Naive thymus-derived CD4-positive, alpha-beta T cell (primary cell): ENCODE measurements around the gene AADACL3. TPM values are rescaled to one million over a fixed set of nuclear protein-coding genes. Genes with fewer than 3 reads are reported as not detected.

Source experiments
- ATAC-seq: fragments of 150-1000 bp; cut with Tn5 transposase; 2 replicates; pipeline ENCODE4 v1.10.0; 2021; ENCODE audit warnings: mild to moderate bottlenecking, moderate library complexity
- CTCF ChIA-PET: fragments of 350-600 bp; sonication (Branson Sonifier 250); formaldehyde crosslinking; loops from one replicate; lab custom pipeline; 2021; ENCODE audit warnings: antibody characterized with exemption; lab: Charles Lee
- POLR2A ChIA-PET: fragments of 350-600 bp; sonication (Branson Sonifier 250); formaldehyde crosslinking; loops from one replicate; lab custom pipeline; 2021; ENCODE audit warnings: antibody characterized with exemption, inconsistent platforms; lab: Charles Lee
- DNase-seq, 9 donors: peaks; one replicate each; pipeline versions ENCODE4 v3.0.0 to v3.0.0-alpha.2; 2020 to 2022; ENCODE audit warnings: mixed read lengths in 1 of 9
- H3K27ac ChIP-seq: one replicate; pipeline ENCODE4 v1.7.0; 2013; ENCODE audit warnings: mild to moderate bottlenecking, low read depth, low read length, moderate library complexity
- H3K27me3 ChIP-seq, 2 donors: one replicate each; pipeline ENCODE4 v1.7.0; 2013; ENCODE audit warnings: low read length in 2 of 2, mild to moderate bottlenecking in 2 of 2, moderate library complexity in 2 of 2; ENCODE audit not compliant: control insufficient read depth in 2 of 2, insufficient read depth in 2 of 2
- H3K36me3 ChIP-seq, 3 experiments: 1 replicate in 2 of 3; 2 replicates in 1 of 3; pipeline ENCODE4 v1.7.0; 2013; ENCODE audit warnings: low read length in 3 of 3, mild to moderate bottlenecking in 3 of 3, moderate library complexity in 1 of 3; ENCODE audit not compliant: insufficient read depth in 3 of 3, control insufficient read depth in 2 of 3
- H3K4me1 ChIP-seq, 2 donors: one replicate each; pipeline ENCODE4 v1.7.0; 2013; ENCODE audit warnings: low read length in 2 of 2, mild to moderate bottlenecking in 2 of 2, moderate library complexity in 1 of 2; ENCODE audit not compliant: control insufficient read depth in 2 of 2, insufficient read depth in 2 of 2
- H3K4me3 ChIP-seq: 2 replicates; pipeline ENCODE4 v1.7.0; 2013; ENCODE audit warnings: mild to moderate bottlenecking, low read length
- H3K9me3 ChIP-seq, 3 experiments: 1 replicate in 2 of 3; 2 replicates in 1 of 3; pipeline ENCODE4 v1.7.0; 2013; ENCODE audit warnings: low read length in 3 of 3; ENCODE audit not compliant: control insufficient read depth in 2 of 3
- H3K27ac Mint-ChIP-seq, 9 donors: one replicate each; pipeline ENCODE4 v1.8.0; 2020 to 2022; ENCODE audit warnings: mixed read lengths in 9 of 9, mild to moderate bottlenecking in 8 of 9, moderate library complexity in 5 of 9, inconsistent platforms in 2 of 9
- H3K27me3 Mint-ChIP-seq, 5 donors: one replicate each; pipeline ENCODE4 v1.8.0; 2021 to 2022; ENCODE audit warnings: mixed read lengths in 5 of 5, mild to moderate bottlenecking in 1 of 5
- H3K36me3 Mint-ChIP-seq, 5 donors: one replicate each; pipeline ENCODE4 v1.8.0; 2020 to 2022; ENCODE audit warnings: mixed read lengths in 5 of 5, mild to moderate bottlenecking in 3 of 5, inconsistent platforms in 1 of 5
- H3K4me1 Mint-ChIP-seq, 7 donors: one replicate each; pipeline ENCODE4 v1.8.0; 2020 to 2022; ENCODE audit warnings: mixed read lengths in 7 of 7, mild to moderate bottlenecking in 3 of 7, inconsistent platforms in 1 of 7
- H3K4me3 Mint-ChIP-seq, 10 donors: one replicate each; pipeline ENCODE4 v1.8.0; 2020 to 2022; ENCODE audit warnings: mild to moderate bottlenecking in 10 of 10, mixed read lengths in 10 of 10, moderate library complexity in 6 of 10, inconsistent platforms in 2 of 10
- H3K9me3 Mint-ChIP-seq, 11 donors: one replicate each; pipeline ENCODE4 v1.8.0; 2020 to 2022; ENCODE audit warnings: mixed read lengths in 11 of 11, mild to moderate bottlenecking in 4 of 11, inconsistent platforms in 1 of 11, moderate library complexity in 1 of 11
- intact Hi-C, 2 donors: fragments of 100-400 bp; cut with micrococcal nuclease; formaldehyde crosslinking; loops; one replicate each; pipeline ENCODE4 v1.15.1; 2023
- polyA plus RNA-seq, 2 donors: library from polyadenylated mRNA; unstranded; fragments of 300-500 nt; fragmentation: Illumina TruSeq; gene quantifications; one replicate each; pipeline ENCODE4 v1.2.3, GENCODE V29; 2021
- total RNA-seq, 6 experiments: library from RNA in 5 of 6; stranded (reverse) in 5 of 6; gene quantifications; 1 replicate in 5 of 6; 2 replicates in 1 of 6; pipeline ENCODE4 v1.2.3 and lab custom pipeline; 2021 to 2026

AADACL3 gene
- total and polyA plus RNA-seq, 7 experiments from 2014 or later: not detected

DNA sequence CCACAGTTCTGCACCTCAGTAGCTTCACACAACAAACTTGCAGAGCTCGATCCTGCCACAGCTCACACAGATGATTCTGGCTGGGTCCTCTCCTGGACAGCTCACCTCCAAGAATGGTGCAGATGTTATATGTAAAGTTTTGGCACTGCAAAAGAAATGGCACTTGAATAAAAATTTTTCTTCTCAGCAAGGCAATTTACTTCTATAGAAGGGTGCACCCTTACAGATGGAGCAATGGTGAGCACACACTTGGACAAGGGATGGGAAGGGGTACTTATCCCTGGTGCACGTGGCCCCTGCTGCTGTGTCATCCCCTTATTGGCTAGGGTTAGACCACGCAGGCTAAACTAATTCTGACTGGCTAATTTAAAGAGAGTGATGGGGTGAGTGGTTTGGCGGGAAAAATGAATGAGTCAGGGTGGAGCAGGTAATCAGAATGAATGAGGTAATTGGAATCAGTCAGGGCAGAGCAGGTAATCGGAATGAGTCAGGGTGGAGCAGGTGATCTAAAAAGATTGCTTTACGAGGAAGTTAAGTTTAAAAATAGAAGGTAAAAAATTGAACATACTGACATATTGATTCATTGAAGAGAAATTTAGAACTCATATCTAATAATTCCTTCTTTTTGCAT lies 12.0 kb upstream of the AADACL3 start:
- H3K27me3 Mint-ChIP-seq: peaks cover 20 to 40% (median 25%) of the 10 kb centered on the region in 5 donors
- CTCF ChIA-PET: no interaction called here
- H3K36me3 ChIP-seq: no peaks in the 10 kb centered on the region

DNA sequence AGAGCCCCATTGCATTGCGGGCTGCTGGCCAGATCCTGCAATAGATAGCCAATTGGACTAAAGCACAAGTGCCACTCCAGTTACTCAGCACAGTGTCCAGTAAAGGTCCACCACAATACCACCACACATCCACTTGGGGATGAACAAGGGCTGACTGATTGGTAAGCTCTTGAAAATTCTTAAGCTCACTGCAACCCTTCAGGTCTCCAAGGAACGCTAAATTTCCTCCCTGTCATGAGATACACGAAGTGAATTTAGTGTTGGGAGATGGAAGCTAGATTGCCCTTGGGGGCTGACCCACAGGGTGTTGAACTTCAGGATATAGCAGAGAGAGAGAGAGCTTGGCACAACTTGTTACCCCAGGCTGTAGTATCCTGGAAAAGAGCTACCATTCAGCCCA lies 9.8 kb upstream of the AADACL3 start:
- Histone ChIP-seq H3K4me3 (no peak overlapping the region), H3K4me1 (no peaks in the 10 kb centered on the region), H3K9me3 (peaks cover 0 to 15% (median 0%) of the 10 kb centered on the region in 3 experiments), H3K27me3 (no peaks in the 10 kb centered on the region), H3K27ac (no peak overlapping the region), H3K36me3 (no peaks in the 10 kb centered on the region)
- ATAC-seq (no peak), DNase-seq (no peak)
- H3K27ac Mint-ChIP-seq: no peak overlapping the region
- no peak overlapping the region for H3K4me3 Mint-ChIP-seq
- H3K4me1 Mint-ChIP-seq: no peaks in the 10 kb centered on the region
- intact Hi-C loops: no loop called here
- POLR2A ChIA-PET: interaction anchor here (0.5 kb wide), 1 partner anchor 446 kb away, joined by 5 read pairs; no protein-coding TSS in a partner anchor
- peaks cover 0 to 17% (median 4%) of the 10 kb centered on the region in 5 donors for H3K36me3 Mint-ChIP-seq
- CTCF ChIA-PET: no interaction called here
- peaks cover 12 to 20% (median 14%) of the 10 kb centered on the region in 5 donors for H3K27me3 Mint-ChIP-seq
- peaks cover 3 to 35% (median 16%) of the 10 kb centered on the region in 11 donors for H3K9me3 Mint-ChIP-seq

More for the DNA sequence above, 12.0 kb upstream of the AADACL3 start:
- Mint-ChIP-seq H3K36me3 (peaks cover 0 to 20% (median 4%) of the 10 kb centered on the region in 5 donors), H3K4me3 (no peak overlapping the region), H3K27ac (no peak overlapping the region), H3K9me3 (peaks cover 3 to 37% (median 18%) of the 10 kb centered on the region in 11 donors), H3K4me1 (no peaks in the 10 kb centered on the region)
- POLR2A ChIA-PET: no interaction called here
- no peak for DNase-seq
- H3K9me3 ChIP-seq: peaks cover 0 to 15% (median 0%) of the 10 kb centered on the region in 3 experiments
- intact Hi-C loops: no loop called here
- H3K27ac ChIP-seq: no peak overlapping the region
- H3K4me1 ChIP-seq: no peaks in the 10 kb centered on the region
- no peak overlapping the region for H3K4me3 ChIP-seq
- ATAC-seq: no peak
- H3K27me3 ChIP-seq: no peaks in the 10 kb centered on the region

DNA sequence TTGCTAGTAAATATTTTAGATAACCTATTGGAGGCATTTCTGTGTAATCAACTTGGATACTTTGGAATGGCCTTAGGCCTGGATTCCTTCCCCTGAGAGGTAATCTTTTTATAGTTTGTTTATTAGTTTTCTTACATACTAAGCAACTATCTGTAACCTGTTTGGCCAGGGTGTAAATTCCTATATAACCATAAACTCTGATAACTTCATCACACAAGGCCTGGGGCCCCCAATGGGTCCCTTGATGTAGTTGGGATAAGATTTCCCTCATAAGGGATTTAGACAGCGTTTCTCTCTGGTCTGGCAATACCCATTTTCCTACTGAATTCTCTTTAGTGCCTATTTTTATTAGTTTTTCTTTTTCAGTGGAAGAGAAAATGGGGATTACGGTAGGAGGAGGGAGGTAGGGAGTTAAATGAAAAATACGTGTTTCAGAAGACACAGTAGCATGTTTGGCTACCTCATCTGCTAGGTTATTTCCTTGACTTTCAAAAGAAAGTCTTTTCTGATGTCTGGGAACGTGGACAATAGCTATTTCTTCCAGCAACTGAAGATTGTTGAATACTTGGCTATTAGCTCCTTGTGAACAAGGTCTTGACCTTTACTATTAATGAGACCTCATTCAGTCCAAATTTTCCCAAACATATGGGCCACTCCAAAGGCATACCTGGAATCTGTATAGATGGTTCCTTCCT lies 7.4 kb upstream of the AADACL3 start:
- ATAC-seq: no peak
- no peak overlapping the region for H3K4me3 ChIP-seq
- peaks cover 0 to 6% (median 0%) of the 10 kb centered on the region in 3 experiments for H3K9me3 ChIP-seq
- no peaks in the 10 kb centered on the region for H3K4me1 Mint-ChIP-seq
- H3K4me1 ChIP-seq: no peaks in the 10 kb centered on the region
- H3K27ac Mint-ChIP-seq: no peak overlapping the region
- peaks cover 3 to 17% (median 8%) of the 10 kb centered on the region in 11 donors for H3K9me3 Mint-ChIP-seq
- no peak overlapping the region for H3K27ac ChIP-seq
- ChIA-PET CTCF (no interaction called here), POLR2A (no interaction called here)
- no peak overlapping the region for H3K4me3 Mint-ChIP-seq
- intact Hi-C loops: no loop called here
- H3K27me3 ChIP-seq: no peaks in the 10 kb centered on the region
- H3K27me3 Mint-ChIP-seq: peaks cover 6 to 33% (median 24%) of the 10 kb centered on the region in 5 donors
- peaks cover 0 to 5% (median 4%) of the 10 kb centered on the region in 5 donors for H3K36me3 Mint-ChIP-seq
- no peak for DNase-seq
- H3K36me3 ChIP-seq: no peaks in the 10 kb centered on the region

DNA sequence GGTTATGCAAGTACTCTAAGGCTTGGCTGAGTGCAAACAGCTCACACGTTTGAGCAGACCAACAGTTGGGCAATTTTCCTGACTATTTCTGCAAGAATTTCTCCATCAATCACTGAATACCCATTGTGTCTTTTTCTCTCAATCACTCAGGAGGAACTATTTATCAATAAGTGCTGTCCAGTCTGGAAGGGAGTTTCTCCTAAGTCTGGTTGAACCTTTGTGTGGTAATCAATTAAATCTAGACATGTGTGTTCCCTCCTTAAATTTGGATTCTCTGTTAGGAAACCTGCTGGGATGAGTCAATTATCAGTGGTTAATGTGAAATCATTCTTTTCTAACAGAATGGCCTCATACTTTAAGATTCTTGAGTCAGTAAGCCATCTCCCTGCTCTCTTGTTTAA lies 6.8 kb upstream of the AADACL3 start:
- ChIA-PET POLR2A (no interaction called here), CTCF (no interaction called here)
- H3K27me3 Mint-ChIP-seq: peaks cover 6 to 38% (median 24%) of the 10 kb centered on the region in 5 donors
- H3K9me3 ChIP-seq: peaks cover 0 to under 1% (median 0%) of the 10 kb centered on the region in 3 experiments
- no peak overlapping the region for H3K4me3 ChIP-seq
- intact Hi-C loops: no loop called here
- H3K27ac ChIP-seq: no peak overlapping the region
- peaks cover under 1 to 11% (median 5%) of the 10 kb centered on the region in 11 donors for H3K9me3 Mint-ChIP-seq
- peaks cover 0 to 5% (median 1%) of the 10 kb centered on the region in 5 donors for H3K36me3 Mint-ChIP-seq
- no peaks in the 10 kb centered on the region for H3K27me3 ChIP-seq
- ATAC-seq (no peak), DNase-seq (no peak)
- H3K4me3 Mint-ChIP-seq: no peak overlapping the region
- H3K4me1 ChIP-seq: no peaks in the 10 kb centered on the region
- no peak overlapping the region for H3K27ac Mint-ChIP-seq
- H3K4me1 Mint-ChIP-seq: no peaks in the 10 kb centered on the region
- no peaks in the 10 kb centered on the region for H3K36me3 ChIP-seq

DNA sequence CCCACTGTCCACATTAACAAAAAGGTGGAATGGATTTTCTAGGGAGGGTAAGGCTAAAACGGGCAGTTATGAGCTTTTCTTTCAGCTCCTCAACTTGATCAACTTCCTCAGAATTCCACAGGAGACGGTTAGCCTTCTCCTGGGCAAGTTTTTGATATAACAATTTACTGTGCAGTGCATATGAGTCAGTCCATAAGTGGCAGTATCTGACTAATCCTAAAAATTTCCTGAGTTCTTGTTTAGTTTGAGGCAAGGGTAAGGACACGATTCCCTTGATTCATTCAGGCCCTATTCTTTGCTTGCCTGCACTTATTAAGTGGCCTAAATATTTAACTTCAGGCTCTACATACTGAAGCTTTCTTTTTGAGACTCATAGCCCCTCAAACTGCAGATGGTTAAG lies 6.2 kb upstream of the AADACL3 start:
- peaks cover 0 to 4% (median 0%) of the 10 kb centered on the region in 5 donors for H3K36me3 Mint-ChIP-seq
- H3K4me3 Mint-ChIP-seq: no peak overlapping the region
- peaks cover 6 to 38% (median 24%) of the 10 kb centered on the region in 5 donors for H3K27me3 Mint-ChIP-seq
- intact Hi-C loops: no loop called here
- H3K4me3 ChIP-seq: no peak overlapping the region
- H3K27ac ChIP-seq: no peak overlapping the region
- peaks cover 0 to 5% (median 4%) of the 10 kb centered on the region in 11 donors for H3K9me3 Mint-ChIP-seq
- no peaks in the 10 kb centered on the region for H3K36me3 ChIP-seq
- H3K4me1 Mint-ChIP-seq: no peaks in the 10 kb centered on the region
- ChIA-PET POLR2A (no interaction called here), CTCF (no interaction called here)
- no peaks in the 10 kb centered on the region for H3K4me1 ChIP-seq
- DNase-seq (no peak), ATAC-seq (no peak)
- no peaks in the 10 kb centered on the region for H3K27me3 ChIP-seq
- no peak overlapping the region for H3K27ac Mint-ChIP-seq
- H3K9me3 ChIP-seq: no peaks in the 10 kb centered on the region

DNA sequence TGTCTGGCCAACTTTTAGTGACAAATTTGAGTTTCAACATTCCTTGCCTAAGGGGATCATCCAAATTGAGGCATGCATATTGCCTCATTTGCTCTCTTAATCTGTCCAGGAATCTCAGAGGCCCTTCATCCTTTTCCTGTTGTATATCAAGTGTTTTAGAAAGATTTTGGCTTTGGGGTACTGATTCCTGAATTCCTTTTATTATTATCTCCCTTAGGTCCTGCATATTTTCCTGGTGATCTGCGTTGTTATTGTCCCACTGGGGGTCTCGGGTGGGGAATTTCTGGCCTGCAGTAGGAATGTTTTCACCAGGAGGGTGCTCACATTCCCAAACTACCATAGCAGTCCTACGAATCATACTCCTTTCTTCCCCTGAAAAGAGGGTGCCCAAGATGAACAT lies 4.4 kb upstream of the AADACL3 start:
- DNase-seq: no peak
- H3K27ac ChIP-seq: no peak overlapping the region
- H3K4me3 ChIP-seq: no peak overlapping the region
- no peaks in the 10 kb centered on the region for H3K9me3 ChIP-seq
- H3K36me3 Mint-ChIP-seq: no peaks in the 10 kb centered on the region
- H3K36me3 ChIP-seq: no peaks in the 10 kb centered on the region
- CTCF ChIA-PET: interaction anchor here (0.6 kb wide), 1 partner anchor 15 kb away, joined by 3 read pairs; no protein-coding TSS in a partner anchor
- intact Hi-C loops: no loop called here
- H3K27ac Mint-ChIP-seq: peak overlapping the region in 1 of 9 donors; percentile 33
- no peaks in the 10 kb centered on the region for H3K27me3 ChIP-seq
- no peaks in the 10 kb centered on the region for H3K4me1 Mint-ChIP-seq
- peaks cover 6 to 41% (median 20%) of the 10 kb centered on the region in 5 donors for H3K27me3 Mint-ChIP-seq
- H3K9me3 Mint-ChIP-seq: no peaks in the 10 kb centered on the region
- POLR2A ChIA-PET: no interaction called here
- no peak overlapping the region for H3K4me3 Mint-ChIP-seq
- no peaks in the 10 kb centered on the region for H3K4me1 ChIP-seq
- no peak for ATAC-seq
